NCI-H1436 treated with DMSO at 0.1 percent for 48 hours (cell line): Measurements from ENCODE around the gene RCAN3.

Source experiments
- DNase-seq: peaks from one replicate; lab custom pipeline; 2025; lab: John Stamatoyannopoulos, UW

Gene RCAN3

GRCh38 chr1:24580756-24581155, 78.1 kb downstream of the RCAN3 start:
- no peak for DNase-seq

GRCh38 chr1:24584171-24584647, 81.6 kb downstream of the RCAN3 start:
- no peak for DNase-seq

GRCh38 chr1:24586119-24586518, 83.5 kb downstream of the RCAN3 start:
- no peak for DNase-seq

- peak; percentile 41 for DNase-seq
Measured at GRCh38 chr1:24586970-24587820, 84.6 kb downstream of the RCAN3 start.

- no peak for DNase-seq
Measured at GRCh38 chr1:24588573-24588972, 85.9 kb downstream of the RCAN3 start.

- no peak for DNase-seq
Measured at GRCh38 chr1:24589200-24589599, 86.6 kb downstream of the RCAN3 start.
